ENCODE measurements around the gene UAP1L1.
"Not testable (repeated sequence)": the region's sequence is repeated elsewhere in the genome, so short reads cannot be mapped to it uniquely, and the experiment has no call there.

Gene UAP1L1

DNA sequence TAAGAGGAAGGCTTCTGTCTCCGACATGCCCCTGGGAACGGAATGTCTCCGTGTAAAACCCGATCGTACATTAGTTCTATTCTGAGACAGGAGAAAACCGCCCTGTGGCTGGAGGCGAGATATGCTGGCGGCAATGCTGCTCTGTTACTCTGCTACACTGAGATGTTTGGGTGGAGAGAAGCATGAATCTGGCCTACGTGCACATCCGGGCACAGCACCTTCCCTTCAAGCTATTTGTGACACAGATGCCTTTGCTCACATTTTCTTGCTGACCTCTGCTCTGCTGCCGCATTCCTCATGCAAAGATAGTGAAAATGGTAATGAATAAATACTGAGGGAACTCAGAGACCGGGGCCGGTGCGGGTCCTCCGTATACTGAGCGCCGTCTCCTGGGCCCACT, 39.4 kb downstream of the UAP1L1 start:
- no peak for DNase-seq

DNA sequence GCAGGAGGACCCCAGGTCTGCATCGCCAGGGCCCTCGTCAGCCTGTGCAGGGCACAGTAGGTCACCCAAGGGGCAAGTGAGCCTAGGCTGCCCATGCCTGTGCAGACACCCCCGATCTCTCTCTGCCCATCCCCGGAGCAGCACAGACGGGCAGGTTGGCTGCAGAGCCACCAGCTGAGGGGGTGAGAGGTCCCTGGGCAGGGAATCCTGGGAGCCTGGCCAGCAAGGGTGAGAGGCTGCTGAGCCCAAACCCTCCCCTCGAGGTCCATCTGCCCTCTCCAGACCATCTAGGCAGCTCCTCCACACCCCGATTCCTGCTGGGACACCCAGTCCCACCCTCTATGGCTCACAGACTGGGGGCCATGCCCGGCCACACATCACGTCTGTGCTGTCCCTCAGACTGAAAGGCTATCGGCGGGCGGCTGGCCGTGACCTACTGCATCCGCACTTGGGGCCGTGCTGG, 40.0 kb downstream of the UAP1L1 start:
- DNase-seq, result no peak

DNA sequence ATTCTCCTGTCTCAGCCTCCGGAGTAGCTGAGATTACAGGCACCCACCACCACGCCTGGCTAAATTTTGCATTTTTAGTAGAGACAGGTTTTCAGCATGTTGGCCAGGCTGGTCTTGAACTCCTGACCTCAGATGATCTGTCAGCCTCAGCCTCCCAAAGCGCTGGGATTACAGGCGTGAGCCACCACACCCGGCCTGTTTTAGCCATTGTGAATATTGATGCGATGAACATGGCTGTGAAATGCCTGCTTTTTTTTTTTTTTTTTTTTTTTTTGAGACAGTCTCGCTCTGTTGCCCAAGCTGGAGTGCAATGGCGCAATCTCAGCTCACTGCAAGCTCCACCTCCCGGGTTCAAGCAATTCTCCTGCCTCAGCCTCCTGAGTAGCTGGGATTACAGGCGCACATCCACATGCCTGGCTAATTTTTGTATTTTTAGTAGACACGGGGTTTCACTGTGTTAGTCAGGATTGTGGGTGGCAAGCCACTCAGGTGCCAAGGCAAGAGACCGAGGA, 40.8 kb downstream of the UAP1L1 start:
- not testable (repeated sequence) for DNase-seq

DNA sequence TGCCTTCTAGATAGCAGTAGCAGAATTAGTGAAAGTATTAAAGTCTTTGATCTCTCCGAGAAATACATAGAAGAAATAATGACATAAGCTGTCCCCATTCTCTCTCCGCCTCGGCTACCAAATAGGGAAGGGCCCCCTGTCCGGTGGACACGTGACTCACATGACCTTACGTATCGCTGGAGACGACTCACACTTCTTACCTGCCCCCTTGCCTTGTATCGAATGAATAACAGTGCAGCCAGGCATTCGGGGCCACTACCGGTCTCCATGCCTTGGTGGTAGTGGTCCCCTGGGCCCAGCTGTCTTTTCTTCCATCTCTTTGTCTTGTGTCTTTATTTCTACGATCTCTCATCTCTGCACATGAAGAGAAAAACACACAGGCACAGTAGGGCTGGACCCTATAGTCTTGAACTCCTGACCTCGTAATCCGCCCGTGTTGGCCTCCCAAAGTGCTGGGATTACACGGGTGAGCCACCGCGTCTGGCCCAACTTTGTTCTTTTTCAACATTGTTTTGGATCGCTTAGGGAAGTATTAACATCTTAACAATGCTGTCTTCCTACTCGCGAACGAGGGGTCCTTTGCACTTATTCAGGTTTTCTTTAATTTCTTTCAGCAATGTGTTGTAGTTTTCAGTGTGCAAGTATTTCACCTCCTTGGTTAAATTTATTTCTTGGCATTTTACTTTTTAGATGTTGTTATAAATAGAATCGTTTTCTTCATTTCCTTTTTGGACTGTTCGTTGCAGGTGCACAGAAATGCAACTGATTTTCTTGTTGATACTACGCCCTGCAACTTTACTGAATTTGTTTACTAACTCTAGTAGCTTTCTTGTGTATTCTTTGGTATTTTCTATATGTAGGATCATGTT, 44.8 kb downstream of the UAP1L1 start:
- DNase-seq, result not testable (repeated sequence)

DNA sequence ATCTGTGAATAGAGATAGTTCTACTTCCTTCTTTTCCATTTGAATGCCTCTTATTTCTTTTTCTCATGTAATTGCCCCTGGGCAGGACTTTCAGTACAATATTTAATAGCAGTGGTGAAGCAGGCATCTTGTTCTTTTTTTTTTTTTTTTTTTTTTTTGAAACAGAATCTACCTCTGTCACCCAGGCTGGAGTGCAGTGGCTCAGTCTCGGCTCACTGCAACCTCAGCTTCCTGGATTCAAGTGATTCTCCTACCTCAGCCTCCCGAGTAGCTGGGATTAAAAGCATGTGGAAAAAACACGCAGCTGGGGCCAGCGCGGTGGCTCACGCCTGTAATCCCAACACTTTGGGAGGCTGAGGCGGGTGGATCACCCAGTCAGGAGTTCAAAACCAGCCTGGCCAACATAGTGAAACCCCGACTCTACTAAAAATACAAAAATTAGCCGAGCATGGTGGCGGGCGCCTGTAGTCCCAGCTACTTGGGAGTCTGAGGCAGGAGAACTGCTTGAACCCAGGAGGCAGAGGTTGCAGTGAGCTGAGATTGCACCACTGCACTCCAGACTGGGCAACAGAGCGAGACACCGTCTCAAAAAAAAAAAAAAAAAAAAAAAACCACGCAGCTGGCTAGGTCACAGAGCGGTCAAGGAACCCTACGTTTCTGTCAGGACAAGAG, 45.6 kb downstream of the UAP1L1 start:
- not testable (repeated sequence) for DNase-seq

DNA sequence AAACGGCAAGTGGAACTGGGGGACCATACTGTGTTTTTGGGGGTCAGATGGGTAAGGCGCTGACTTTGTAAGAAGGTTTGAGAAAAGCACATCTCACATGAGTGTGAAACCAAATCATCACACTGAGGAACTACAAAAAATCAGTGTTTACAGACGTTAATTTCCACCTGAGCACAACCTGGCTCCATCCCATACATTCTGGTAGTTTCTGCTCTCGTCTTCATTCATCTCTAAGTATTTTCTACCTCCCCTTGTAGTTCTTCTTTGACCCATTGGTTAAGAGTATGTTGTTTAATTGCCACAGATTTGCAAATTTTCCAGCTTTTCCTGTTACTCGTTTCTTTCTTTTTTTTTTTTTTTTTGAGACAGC, 46.1 kb downstream of the UAP1L1 start:
- DNase-seq, result no peak

DNA sequence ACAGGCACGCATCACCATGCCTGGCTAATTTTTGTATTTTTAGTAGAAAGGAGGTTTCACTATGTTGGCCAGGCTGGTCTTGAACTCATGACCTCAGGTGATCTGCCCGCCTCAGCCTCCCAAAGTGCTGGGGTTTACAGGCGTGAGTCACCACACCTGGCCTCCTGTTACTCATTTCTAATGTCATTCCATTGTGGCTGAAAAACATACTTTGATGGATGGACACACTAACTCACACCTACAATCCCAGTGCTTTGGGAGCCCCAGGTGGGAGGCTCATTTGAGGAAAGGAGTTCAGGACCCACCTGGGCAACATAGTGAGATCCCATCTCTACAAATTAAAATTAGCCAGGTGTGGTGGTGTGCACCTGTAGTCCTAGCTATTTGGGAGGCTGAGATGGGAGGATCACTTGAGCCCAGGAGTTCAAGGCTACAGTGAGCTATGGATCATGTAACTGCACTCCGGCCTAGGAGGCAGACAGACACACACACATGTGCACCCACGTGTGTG, 46.7 kb downstream of the UAP1L1 start:
- not testable (repeated sequence) for DNase-seq

DNA sequence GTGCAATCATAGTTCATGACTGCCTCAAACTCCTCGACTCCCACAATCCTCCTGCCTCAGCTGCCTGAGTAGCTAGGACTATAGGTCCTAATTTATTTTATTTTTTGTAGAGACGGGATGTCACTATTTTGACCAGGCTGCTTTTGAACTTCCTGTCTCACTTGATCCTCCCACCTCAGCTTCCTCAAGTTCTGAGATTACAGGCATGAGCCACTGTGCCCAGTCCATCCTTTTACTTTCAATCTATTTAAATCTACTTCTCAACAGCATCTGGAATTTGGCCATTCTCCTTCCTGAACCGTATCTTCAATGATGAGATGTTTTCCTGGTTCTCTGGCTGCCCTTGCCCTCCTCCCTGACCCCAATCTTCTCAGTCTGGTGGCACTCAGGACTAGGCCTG, 49.5 kb downstream of the UAP1L1 start:
- no peak for DNase-seq

DNA sequence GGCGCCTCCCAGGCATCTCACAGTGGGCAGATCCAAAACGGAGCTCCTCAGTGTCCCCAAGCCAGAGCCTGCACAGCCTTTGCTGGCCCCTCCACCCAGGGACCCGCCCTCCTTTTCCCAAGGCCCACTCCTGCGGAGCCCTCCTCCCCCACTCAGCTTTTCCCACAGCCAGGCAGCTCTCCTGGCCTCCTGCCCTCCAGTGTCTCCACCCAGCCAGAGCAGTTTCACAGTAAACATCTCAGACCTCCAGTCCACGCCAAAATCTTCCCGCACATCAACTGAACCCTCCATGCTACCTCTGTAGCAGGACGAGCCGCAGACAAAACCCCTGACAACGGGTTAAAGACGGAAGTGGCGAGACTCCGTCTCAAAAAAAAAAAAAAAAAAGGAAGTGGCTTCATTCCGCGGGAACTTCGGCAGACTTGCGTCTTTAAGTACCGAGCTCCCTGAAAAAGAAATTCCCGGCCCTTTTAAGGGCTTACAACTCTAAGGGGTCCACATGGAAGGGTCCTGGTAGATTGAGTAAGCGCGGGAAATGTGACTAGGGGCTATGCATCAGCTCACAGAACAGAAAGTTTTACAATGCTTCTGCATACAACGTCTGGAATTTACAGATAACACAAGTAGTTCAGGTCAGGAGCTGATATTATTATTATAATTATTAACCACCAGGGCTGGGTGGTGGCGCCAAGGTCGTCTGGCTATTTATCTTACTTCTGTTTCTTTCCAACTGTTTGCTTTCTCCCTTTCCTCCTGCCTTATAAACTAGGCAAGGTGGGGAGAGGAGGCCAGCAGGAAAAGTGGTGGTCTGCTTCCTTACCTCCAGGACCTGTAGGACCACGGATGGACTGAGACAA, 50.2 kb downstream of the UAP1L1 start:
- no peak for DNase-seq

DNA sequence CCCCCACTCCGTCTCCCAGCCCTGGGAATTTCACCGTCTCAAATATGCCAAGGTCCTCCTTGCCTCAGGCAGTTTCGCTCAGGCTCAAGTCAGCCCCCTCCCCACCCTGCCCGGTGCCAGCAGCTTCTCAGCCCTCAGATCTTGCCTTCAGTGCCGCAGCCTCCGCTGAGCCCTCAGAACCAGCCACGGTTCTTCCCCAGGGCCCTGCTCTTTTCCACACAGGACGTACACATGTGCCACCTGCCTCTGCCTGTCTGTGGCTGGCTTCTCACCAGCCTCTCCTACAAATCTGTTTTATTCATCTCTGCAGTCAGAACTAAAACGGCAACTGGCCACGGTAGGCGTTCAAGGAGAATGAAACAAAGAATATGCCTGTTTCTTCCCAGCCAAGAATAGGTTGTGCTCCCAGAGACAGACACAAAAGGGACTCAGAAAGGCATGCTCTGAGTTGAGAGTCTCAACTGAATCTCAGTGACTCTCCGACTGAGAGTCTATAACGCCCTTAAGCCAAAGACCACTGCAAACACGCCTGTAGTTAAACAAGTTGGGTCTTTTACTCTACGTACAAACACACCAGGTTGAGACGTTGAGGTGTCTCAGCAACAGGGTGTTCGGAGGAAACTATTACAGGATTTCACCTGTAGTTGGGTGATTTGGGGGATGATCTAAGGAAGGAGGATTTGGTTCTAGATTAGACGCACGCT, 51.0 kb downstream of the UAP1L1 start:
- DNase-seq, result peak; percentile 42

DNA sequence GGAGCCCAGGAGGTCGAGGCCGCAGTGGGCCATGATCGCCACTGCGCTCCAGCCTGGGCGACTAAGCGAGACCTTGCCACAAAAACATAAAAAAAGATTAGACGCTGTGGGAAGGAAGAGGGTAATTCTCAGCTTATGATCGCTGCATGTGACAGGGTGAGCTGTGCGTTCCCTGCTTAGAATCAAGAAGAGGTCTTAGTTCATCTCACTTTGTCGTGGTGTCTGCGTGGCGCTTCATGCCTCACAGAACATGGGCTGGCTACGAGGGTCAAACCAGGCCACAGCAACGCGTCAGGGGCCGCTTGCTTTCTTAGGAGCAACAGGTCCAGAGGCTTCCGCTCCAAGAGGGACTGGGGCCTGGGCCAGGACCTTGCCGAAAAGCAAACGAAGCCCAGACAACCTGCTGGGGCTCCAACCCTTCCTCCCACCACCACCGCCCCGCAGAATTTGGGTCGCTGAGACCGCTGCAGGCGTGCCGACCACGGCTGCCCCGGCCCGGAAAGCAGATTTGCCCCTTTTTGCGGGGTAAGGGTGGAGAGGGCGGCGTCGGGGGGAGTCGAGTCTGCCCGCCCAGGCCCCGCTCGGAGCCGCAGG, 51.6 kb downstream of the UAP1L1 start:
- DNase-seq, result no peak

DNA sequence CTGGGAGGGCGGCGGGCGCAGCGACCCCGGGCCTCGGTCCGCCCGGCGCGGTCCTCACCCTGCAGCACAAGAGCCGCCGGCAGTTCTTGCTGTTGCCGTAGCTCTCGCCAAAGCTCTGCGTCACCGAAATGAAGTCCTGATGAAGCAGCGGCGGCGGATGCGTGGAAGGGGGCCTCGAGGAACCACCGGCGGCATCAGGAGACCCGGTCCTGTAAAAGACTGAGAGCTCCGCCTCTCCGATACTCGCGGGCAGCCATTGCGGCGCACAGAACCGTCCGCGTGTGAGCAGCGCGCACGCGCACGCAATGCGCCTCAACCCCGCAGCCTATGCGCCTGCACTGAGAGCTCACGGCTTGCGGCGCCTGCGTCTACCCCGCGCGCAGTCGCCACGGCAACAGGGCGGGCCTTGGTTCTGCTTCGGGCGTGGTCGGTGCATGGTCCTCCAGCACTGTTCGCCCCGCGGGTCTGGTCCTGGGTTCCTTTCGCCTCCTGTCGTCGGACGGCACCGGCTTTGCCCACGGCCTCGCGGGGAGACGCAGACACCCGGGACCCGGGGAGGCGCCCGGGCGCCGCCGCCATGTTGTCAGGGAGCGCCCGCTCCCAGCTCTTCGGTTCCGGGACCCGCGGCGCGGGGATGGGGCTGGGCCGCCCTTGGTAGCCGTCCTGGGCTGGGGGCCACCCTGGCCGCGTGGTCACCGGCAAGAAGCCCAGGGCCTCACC, 52.3 kb downstream of the UAP1L1 start:
- peak; percentile 91 for DNase-seq

DNA sequence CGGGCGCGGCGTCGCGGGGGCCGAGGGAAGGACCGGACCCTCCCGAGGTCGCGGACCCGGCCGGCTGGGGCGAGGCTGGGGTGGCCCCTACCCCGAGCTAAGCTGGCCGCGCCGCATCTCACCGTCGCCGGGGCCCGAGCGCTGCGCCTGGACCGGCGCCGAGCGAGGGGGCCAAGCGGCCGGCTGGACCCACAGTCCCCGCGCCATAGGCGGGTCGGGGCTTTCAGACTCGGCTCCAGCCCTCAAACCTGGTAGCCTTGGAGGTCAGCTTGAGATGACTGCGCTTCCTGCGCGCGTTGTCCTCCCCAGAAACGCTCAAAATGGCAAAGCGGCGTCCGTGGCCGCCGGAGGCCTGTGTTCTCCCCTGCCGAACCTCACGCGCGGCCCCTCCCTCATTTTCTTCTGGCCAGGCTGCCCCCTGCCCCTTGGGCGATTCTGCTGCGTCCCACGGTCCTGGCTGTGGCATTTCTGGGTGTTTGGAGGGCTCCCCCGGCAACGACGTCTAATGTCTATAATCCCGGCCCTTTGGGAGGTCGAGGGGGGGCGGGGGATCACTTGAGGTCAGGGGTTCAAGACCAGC, 52.9 kb downstream of the UAP1L1 start:
- no peak for DNase-seq
